Middle frontal gyrus (tissue), 1 donor: ENCODE measurements around the gene RAB4B.
"Not testable (repeated sequence)": the region's sequence is repeated elsewhere in the genome, so short reads cannot be mapped to it uniquely, and the experiment has no call there.

ENCODE experiments used
- DNase-seq: peaks from one replicate; pipeline ENCODE4 v3.0.0-alpha.2; 2015; ENCODE audit warnings: low spot score; ENCODE audit errors: extremely low spot score

The RAB4B gene

DNA sequence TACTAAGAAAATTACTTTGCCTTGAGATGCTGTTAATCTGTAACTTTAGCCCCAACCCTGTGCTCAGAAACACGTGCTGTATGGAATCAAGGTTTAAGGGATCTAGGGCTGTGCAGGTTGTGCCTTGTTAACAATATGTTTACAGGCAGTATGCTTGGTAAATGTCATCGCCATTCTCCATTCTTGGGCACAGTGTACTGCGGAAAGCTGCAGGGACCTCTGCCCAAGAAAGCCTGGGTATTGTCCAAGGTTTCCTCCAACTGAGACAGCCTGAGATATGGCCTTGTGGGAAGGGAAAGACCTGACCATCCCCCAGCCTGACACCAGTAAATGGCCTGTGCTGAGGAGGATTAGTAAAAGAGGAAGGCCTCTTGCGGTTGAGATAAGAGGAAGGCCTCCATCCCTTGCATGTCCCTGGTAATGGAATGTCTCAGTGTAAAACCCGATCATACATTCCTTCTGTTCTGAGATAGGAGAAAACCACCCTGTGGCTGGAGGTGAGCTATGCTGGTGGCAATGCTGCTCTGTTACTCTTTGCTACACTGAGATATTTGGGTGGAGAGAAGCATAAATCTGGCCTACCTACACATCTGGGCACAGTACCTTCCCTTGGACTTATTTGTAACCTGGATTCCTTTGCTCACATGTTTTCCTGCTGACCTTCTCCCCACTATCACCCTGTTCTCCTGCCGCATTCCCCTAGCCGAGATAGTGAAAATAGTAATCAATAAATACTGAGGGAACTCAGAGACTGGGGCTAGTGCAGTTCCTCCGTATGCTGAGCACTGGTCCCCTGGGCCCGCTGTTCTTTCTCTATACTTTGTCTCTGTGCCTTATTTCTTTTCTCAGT lies 44.9 kb downstream of the RAB4B start:
- not testable (repeated sequence) for DNase-seq

DNA sequence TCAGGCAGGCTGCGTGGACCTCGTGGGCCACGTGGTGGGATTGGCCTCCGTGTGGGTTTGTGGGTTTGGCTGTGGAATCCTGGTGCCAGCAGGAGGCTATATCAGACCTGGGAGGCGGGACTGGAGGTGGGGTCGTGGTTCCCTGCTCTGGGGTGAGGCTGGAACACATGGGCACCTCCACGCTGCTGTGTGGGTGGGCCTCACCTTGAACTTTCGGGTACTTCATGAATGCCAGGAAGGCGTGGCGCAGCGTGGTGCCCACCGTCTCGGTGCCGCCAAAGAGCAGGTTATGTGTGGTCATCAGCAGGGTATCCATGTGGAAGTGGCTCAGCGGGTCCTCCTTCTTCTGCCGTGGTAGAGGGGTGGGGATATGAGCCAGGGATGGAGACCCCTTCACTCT lies 46.9 kb downstream of the RAB4B start:
- DNase-seq: not testable (repeated sequence)

DNA sequence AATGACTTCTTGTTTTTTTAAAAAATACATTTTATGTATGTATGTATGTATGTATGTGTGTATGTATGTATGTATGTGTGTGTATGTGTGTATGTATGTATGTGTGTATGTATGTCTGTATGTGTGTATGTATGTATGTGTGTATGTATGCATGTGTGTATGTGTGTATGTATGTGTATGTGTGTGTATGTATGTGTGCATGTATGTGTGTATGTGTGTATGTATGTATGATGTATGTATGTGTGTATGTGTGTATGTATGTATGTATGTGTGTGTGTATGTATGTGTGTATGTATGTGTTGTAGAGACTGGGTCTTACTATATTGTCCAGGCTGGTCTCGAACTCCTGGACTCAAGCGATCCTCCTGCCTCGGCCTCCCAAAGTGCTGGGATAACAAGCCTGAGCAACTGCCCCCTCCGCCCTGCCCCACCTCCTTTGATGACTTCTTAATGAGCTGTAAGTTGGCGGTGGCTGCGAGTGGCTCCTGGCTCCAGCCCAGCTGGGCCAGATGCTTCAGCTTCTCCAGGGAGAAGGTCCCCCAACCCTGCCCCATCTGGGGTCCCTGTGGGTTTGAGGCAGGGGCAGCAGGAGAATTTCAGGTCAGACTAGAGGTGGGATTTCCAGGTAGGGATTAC lies 47.5 kb downstream of the RAB4B start:
- not testable (repeated sequence) for DNase-seq

DNA sequence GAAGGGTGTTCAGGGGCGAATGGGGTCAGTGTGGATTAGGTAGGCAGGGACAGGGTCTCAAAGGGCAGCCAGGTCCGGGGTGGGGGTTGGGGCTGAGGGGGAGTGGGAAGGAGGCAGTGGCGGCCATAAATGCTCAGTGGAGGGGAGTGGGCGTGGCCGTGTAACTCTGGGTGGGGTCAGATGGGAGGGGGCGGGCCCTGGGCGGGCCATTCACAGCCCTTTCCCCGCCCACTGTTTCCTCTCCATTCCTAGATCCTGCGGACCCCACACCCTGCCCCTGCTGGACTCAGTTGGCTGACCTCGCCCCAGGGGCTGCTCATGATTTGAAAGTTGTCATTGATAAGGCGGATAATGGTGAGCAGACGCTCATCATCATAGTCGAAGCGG lies 48.3 kb downstream of the RAB4B start:
- DNase-seq: not testable (repeated sequence)

DNA sequence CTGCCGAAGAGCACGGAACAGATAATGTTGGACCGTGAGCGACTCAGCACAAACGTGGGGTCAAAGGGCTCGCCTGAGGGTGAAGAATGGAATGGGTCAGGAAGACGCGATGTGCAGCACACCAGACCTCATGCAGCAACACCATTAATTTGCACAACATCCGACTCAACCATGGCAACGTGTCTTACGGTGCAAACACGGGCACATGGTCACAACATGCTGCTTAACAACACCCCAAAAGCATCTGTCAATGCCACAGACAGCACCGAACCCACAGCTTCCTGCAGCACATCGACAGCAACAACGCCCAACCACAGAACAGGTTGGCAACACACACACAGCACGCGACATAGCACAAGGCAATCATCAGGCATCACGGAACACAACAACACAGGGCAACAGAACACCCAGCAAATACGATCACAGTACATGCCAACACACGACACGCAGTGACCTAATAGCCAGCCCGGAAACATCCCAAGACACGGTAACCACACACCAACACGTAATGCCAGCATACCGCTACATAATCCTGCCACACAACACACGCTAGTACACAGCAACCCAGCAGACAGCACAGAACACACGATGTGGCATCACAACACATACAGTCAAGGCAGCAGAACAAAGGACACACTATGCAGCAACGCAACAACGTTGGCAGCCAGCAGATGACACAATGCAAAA lies 48.8 kb downstream of the RAB4B start:
- not testable (repeated sequence) for DNase-seq

DNA sequence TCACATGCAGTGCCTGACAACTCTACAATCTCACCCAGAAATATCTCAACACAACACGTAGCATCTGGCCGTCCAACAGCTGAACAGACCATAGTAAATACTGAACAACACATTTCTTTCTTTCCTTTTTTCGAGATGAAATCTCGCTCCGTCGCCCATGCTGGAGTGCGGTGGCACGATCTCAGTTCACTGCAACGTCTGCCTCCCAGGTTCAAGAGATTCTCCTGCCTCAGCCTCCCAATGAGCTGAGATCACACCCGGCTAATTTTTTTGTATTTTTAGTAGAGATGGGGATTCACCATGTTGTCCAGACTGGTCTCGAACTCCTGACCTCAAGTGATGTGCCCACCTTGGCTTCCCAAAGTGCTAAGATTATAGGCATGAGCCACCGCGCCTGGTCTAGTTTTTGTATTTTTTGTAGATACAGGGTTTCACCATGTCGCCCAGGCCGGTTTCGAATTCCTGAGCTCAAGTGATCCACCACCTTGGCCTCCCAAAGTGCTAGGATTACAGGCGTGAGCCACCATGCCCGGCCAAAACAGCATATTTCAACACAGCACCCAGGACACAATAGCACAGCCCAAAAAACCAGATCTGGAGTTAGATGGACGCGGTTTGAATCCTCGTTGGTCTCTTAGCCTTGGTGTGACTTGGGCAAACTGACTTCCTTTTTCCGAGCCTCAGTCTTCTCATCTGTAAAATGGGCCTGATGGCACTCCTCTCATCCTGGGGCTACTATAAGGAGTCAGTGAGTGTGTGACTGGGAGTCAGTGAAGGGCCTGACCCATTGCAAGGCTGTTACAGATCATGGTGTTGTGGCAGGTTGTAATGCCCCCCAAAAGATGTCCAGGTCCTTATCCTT lies 49.6 kb downstream of the RAB4B start:
- no peak for DNase-seq

DNA sequence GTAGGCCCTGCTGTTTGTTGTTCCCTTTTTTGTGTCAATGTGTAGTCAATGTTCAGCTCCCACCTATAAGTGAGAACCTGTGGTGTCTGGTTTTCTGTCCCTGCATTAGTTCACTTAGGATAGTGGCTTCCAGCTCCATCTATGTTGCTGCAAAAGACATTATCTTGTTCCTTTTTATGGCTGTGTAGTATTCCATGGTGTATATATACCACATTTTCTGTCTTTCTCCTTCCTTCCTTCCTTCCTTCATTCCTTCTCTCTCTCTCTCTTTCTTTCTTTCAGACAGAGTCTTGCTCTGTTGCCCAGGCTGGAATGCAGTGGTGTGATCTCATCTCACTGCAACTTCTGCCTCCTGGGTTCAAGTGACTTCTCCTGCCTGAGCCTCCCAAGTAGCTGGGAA lies 51.2 kb downstream of the RAB4B start:
- DNase-seq: no peak

DNA sequence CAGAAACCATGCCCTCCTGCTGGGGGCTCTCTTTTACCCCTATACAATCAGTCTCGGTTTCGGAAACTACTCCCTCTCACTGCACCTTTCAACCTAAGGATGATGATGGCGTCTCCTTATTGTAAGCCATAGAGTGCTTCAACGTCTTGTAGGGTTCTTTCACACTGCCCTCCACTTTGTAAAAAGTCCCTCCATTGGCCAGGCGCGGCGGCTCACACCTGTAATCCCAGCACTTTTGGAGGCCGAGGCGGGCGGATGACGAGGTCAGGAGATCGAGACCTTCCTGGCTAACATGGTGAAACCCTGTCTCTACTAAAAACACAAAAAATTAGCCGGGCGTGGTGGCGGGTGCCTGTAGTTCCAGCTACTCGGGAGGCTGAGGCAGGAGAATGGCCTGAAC lies 52.7 kb downstream of the RAB4B start:
- DNase-seq: not testable (repeated sequence)

DNA sequence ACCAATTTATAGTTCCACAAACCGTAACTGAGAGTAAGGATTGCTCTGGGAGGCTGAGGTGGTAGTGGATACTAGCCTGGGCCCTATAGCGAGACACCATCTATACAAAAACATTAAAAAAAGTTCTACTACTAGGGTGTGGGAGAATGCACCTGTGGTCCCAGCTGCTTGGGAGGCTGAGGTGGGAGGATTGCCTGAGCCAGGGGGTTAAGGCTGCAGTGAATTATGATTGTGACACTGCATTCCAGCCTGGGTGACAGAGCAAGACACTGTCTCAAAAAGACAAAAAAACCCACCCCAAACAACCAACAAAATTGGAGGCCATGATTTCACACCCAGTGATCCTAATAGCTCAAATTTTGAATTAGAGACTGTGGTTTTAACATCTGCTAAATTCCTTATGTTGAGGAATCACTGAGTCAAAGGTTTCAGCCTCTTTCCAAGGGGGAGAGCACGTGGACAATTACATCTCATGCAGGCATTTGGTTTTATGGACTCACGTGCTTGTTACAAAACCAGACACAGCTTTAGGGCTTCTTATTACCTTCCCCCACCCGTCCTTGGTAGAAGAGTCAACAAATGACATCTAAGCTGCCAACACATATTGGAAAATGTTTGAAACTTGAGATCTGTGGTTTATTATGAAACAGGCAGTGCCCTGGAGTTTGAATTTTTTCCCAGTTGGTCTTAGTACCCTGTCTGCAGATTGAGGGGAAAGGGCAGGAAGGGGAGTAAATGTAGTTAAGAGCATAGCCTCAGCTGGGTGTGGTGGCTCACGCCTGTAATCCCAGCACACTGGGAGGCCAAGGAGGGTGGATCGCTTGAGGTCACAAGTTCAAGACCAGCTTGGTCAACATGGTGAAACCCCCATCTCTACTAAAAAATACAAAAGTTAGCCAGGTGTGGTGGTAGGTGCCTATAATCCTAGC lies 53.7 kb downstream of the RAB4B start:
- no peak for DNase-seq

DNA sequence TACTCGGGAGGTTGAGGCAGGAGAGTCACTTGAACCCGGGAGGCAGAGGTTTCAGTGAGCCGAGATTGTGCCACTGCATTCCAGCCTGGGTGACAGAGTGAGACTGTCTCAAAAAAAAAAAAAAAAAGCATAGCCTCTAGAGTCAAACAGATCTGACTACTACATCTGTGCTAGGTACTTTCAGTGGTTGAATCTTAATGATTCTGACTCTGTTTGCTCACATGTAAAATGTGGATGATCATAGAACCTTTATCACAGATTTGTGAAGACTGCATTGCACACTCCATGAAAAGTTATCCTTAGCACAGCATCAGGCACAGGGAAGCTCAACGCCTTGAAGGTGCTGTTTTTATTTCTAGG lies 54.4 kb downstream of the RAB4B start:
- not testable (repeated sequence) for DNase-seq

DNA sequence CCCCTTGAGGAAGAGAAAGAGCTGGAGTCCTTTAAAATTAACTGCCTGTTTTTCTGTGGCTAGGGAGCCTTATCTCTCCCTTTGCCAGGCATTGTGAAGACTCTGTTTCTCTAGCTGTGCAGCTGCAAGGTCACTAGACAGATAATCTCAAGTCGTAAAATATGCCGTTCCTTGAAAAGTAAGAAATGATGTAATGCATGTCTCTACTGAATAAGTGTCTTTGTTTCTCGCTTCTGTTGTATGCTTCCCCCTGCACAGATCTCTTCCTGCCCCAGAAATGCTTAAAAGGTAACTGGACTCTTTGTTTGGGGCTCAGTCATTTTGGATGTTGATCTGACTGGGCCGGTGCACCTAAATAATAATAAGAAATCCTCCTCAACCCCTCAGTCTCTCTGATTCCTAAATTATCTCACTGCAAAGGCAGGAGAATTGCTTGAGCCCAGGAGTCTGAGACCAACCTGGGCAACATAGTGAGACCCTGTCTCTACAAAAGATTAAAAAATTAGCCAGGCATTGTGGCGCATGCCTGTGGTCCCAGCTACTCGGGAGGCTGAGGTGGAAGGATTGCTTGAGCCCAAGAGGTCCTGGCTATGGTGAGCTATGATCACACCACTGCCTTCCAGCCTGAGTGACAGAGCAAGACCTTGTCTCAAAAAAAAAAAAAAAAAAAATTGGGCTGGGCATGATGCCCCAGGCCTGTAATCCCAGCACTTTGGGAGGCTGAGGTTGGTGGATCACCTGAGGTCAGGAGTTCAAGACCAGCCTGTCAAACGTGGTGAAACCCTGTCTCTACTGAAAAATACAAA lies 55.9 kb downstream of the RAB4B start:
- not testable (repeated sequence) for DNase-seq

DNA sequence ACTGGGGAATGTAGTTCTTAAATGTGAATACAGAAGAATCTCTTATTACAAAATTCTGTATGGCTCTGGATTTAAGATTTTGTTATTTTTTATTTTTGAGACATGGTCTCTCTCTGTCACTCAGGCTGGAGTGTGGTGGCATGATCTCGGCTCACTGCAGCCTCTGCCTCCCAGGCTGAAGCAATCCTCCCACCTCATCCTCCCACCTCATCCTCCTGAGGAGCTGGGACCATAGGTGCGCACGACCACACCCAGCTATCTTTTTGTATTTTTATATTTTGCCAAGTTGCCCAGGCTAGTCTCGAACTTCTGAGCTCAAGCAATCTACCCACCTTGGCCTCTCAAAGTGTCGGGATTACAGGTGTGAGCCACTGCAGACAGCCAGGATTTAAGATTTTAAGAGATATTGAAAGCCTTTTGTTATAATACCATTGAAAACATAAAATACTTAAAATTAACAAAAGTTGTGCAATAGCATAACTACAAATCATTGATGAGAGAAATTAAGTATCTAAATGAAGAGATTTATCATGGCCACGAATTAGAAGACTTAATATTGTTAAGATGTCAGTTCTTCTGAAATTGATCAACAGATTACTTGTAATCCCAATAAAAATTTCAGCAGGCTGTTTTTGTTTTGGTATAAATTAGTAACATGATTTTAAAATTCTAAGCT lies 58.8 kb downstream of the RAB4B start:
- DNase-seq: no peak

DNA sequence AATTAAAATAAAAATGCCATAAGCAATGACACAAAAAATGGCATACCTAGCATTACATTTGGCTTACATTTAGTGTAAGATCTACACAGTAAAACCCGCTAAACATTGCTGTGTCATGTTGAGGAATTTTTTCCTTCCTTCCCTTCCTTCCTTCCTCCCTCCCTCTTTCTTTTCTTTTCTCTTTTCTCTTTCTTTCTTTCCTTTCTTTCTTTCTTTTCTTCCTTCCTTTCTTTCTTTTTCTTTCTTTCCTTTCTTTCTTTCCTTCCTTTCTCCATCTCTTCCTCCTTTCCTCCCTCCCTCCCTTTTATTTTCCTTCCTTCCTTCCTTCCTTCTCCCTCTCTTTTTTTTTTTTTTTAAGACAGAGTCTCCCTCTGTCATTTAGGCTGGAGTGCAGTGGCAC lies 60.4 kb downstream of the RAB4B start:
- DNase-seq: not testable (repeated sequence)

DNA sequence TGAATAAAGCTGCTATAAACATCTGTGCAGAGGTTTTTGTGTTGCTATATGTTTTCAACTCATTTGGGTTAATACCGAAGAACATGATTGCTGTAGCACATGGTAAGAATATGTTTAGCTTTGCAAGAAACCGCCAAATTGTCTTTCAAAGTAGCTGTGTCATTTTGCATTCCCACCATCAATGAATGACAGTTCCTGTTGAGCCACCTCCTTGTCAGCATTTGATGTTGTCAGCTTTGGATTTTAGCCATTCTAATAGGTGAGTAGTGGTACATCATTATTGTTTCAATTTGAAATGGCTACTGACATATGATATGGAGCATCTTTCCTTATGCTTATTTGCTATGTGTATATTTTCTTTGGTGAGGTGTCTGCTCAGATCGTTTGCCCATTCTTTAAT lies 64.0 kb downstream of the RAB4B start:
- not testable (repeated sequence) for DNase-seq

DNA sequence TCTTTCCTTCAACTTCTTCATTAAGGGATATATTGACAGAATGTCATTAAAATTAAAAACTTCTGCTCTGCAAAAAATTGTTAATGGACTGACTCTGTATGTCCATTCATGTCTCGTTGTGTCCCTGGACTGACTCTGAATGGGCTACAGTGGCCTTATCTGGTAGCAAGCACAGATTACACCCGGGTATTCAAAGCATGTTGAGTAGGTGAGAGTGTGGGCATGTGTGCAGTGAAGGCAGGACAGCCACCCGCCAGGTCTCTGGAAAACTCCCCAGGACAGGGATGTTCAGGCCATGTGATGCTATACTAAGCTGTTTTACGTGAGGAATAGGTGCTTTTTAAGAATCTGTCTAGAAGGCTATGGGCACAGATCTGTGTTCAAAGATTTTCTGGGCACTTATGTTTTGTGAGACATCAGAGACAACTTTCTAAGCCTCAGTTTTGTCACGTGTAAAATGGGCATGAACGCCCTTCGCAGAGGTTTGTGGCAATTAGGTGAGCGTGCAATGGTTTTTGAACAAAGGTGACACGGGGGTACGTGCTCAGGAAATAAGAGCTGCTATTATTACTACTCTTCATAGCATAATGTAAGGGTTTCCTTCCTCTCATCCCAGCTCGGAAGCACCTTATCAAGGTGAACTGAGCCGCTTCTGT lies 65.1 kb downstream of the RAB4B start:
- DNase-seq: not testable (repeated sequence)

DNA sequence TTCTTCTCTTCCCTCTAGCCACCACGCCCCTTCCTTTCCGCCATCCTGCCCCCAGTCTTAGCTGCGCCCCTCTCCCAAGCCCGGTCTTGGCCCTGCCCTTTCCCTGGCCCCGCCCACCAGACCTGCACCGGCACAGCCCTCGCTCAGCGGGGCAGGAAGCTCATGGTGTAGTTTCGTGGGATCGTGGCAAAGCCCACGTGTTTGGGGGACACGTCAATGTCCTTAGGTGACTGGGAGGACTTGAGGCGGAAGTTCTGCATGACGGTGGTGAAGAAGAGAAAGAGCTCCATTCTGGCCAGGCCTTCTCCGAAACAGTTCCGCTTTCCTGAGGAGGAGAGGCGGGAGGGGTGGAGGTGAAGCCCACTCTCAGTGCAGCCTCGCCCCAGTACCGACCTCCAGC lies 65.6 kb downstream of the RAB4B start:
- not testable (repeated sequence) for DNase-seq
